Ishikawa (cell line): ENCODE results near the gene C4orf50.

ENCODE experiments used
- CEBPB ChIP-seq: IDR thresholded peaks from 2 replicates; pipeline ENCODE4 v1.6.1; 2012
- CREB1 ChIP-seq: IDR thresholded peaks from 2 replicates; pipeline ENCODE4 v1.6.1; 2012; ENCODE audit warnings: low read depth
- EGR1 ChIP-seq: IDR thresholded peaks from 2 replicates; pipeline ENCODE4 v1.6.1; 2012
- EP300 ChIP-seq: IDR thresholded peaks from 2 replicates; pipeline ENCODE4 v1.6.1; 2012; ENCODE audit warnings: borderline replicate concordance
- FOXM1 ChIP-seq: IDR thresholded peaks from 2 replicates; pipeline ENCODE4 v1.6.1; 2012; ENCODE audit warnings: low read depth, borderline replicate concordance
- MAX ChIP-seq: IDR thresholded peaks from 2 replicates; pipeline ENCODE4 v1.6.1; 2012
- RAD21 ChIP-seq: IDR thresholded peaks from 2 replicates; pipeline ENCODE4 v1.6.1; 2012; ENCODE audit warnings: low read depth
- REST ChIP-seq: IDR thresholded peaks from 2 replicates; pipeline ENCODE4 v1.6.1; 2012; ENCODE audit warnings: low read depth, mild to moderate bottlenecking
- TAF1 ChIP-seq: IDR thresholded peaks from 2 replicates; pipeline ENCODE4 v1.6.1; 2012; ENCODE audit warnings: low read depth, mild to moderate bottlenecking
- TCF12 ChIP-seq: IDR thresholded peaks from 2 replicates; pipeline ENCODE4 v1.6.1; 2012; ENCODE audit warnings: low read depth
- TEAD4 ChIP-seq: IDR thresholded peaks from 2 replicates; pipeline ENCODE4 v1.6.1; 2012
- USF1 ChIP-seq: IDR thresholded peaks from 2 replicates; pipeline ENCODE4 v1.6.1; 2012
- YY1 ChIP-seq: IDR thresholded peaks from 2 replicates; pipeline ENCODE4 v1.6.1; 2012; ENCODE audit warnings: low read depth
- ZBTB7A ChIP-seq: IDR thresholded peaks from 2 replicates; pipeline ENCODE4 v1.6.1; 2012; ENCODE audit warnings: low read depth

C4orf50 gene

GRCh38 chr4:5870701-5871100 is 147.5 kb downstream of the C4orf50 start:
- TF ChIP-seq RAD21: no peak
- TF ChIP-seq EP300: no peak
- no peak for TF ChIP-seq FOXM1

GRCh38 chr4:5869966-5870619 is 148.1 kb downstream of the C4orf50 start:
- TF ChIP-seq RAD21 (no peak), TCF12 (no peak), CEBPB (no peak), EP300 (no peak), ZBTB7A (no peak), USF1 (no peak), FOXM1 (no peak), TAF1 (no peak)

GRCh38 chr4:5867866-5868265 is 150.4 kb downstream of the C4orf50 start:
- no peak for TF ChIP-seq ZBTB7A
- TF ChIP-seq REST: no peak
- no peak for TF ChIP-seq CEBPB
- no peak for TF ChIP-seq YY1
- no peak for TF ChIP-seq USF1
- TF ChIP-seq MAX: no peak
- no peak for TF ChIP-seq EGR1
- TF ChIP-seq RAD21: no peak
- TF ChIP-seq TEAD4: no peak
- no peak for TF ChIP-seq EP300
- TF ChIP-seq TCF12: no peak
- TF ChIP-seq TAF1: no peak
- TF ChIP-seq FOXM1: no peak
- TF ChIP-seq CREB1: no peak

- no peak for TF ChIP-seq TAF1
- TF ChIP-seq TCF12: no peak
- TF ChIP-seq REST: no peak
- no peak for TF ChIP-seq RAD21
- TF ChIP-seq CEBPB: no peak
- no peak for TF ChIP-seq EGR1
- TF ChIP-seq USF1: no peak
Measured at GRCh38 chr4:5866841-5867813, 151.1 kb downstream of the C4orf50 start.

- TF ChIP-seq MAX: no peak
- no peak for TF ChIP-seq EGR1
- TF ChIP-seq REST: no peak
- TF ChIP-seq USF1: no peak
- no peak for TF ChIP-seq FOXM1
- TF ChIP-seq TCF12: no peak
- TF ChIP-seq EP300: no peak
- TF ChIP-seq TAF1: no peak
- TF ChIP-seq YY1: no peak
- TF ChIP-seq TEAD4: no peak
Measured at GRCh38 chr4:5865896-5866599, 152.2 kb downstream of the C4orf50 start.
